ACC112 (cell line): ENCODE data around the gene RITA1.
A peak's percentile ranks its signal among the peaks of the same experiment; 100 is the strongest.

Experiments
- H2AFZ ChIP-seq: fragments of 200-600 bp; sonication (generic); one replicate; pipeline ENCODE4 v1.6.0; 2017; ENCODE audit warnings: antibody characterized with exemption, low read length; ENCODE audit not compliant: unreplicated experiment
- H3K27ac ChIP-seq: fragments of 200-600 bp; sonication (generic); 2 replicates; pipeline ENCODE4 v1.5.1; 2014; ENCODE audit warnings: low read depth, mild to moderate bottlenecking, antibody characterized with exemption, low read length, moderate library complexity
- H3K27me3 ChIP-seq: fragments of 200-600 bp; sonication (generic); 2 replicates; pipeline ENCODE4 v1.6.1; 2014; ENCODE audit warnings: mild to moderate bottlenecking, antibody characterized with exemption, low read length, moderate library complexity, mixed read lengths; ENCODE audit not compliant: insufficient read depth
- H3K36me3 ChIP-seq: fragments of 200-600 bp; sonication (generic); 2 replicates; pipeline ENCODE4 v1.6.1; 2016; ENCODE audit warnings: mild to moderate bottlenecking, antibody characterized with exemption, low read length, moderate library complexity, mixed read lengths; ENCODE audit not compliant: insufficient read depth
- H3K4me1 ChIP-seq: fragments of 200-600 bp; sonication (generic); one replicate; pipeline ENCODE4 v1.6.1; 2016; ENCODE audit warnings: low read length, mixed read lengths; ENCODE audit not compliant: insufficient read depth, unreplicated experiment, control insufficient read depth
- H3K4me3 ChIP-seq: fragments of 200-600 bp; sonication (generic); 2 replicates; pipeline ENCODE4 v1.5.1; 2014; ENCODE audit warnings: mild to moderate bottlenecking, low read depth, low read length
- H3K79me2 ChIP-seq: fragments of 200-600 bp; sonication (generic); one replicate; pipeline ENCODE4 v1.6.0; 2016; ENCODE audit warnings: low read length; ENCODE audit not compliant: control insufficient read depth, unreplicated experiment, insufficient read depth

Gene RITA1

GRCh38 chr12:113240395-113240794 lies 54.9 kb downstream of the RITA1 start:
- H3K27ac ChIP-seq, result no peak overlapping the region

GRCh38 chr12:113241191-113242025 lies 55.9 kb downstream of the RITA1 start:
- no peak overlapping the region for H2AFZ ChIP-seq
- peaks cover 52% of the 10 kb centered on the region for H3K4me1 ChIP-seq
- H3K79me2 ChIP-seq, result no peaks in the 10 kb centered on the region
- no peak overlapping the region for H3K4me3 ChIP-seq
- H3K36me3 ChIP-seq, result no peaks in the 10 kb centered on the region
- H3K27ac ChIP-seq, result peak overlapping the region; percentile 87
- no peaks in the 10 kb centered on the region for H3K27me3 ChIP-seq

More at GRCh38 chr12:113240395-113240794, 54.9 kb downstream of the RITA1 start:
- H3K4me3 ChIP-seq, result no peak overlapping the region
- H3K36me3 ChIP-seq, result no peaks in the 10 kb centered on the region
- no peaks in the 10 kb centered on the region for H3K79me2 ChIP-seq
- H3K27me3 ChIP-seq, result no peaks in the 10 kb centered on the region
- H3K4me1 ChIP-seq, result peaks cover 42% of the 10 kb centered on the region
- no peak overlapping the region for H2AFZ ChIP-seq
